ENCODE data around the gene DCST2.

DCST2 gene

GRCh38 chr1:155051342-155051776 is 17.8 kb upstream of the DCST2 start:
- no peak for FAIRE-seq
- DNase-seq (ENCODE audit: extremely low spot score, insufficient read length, low read depth), result no peak

DNA sequence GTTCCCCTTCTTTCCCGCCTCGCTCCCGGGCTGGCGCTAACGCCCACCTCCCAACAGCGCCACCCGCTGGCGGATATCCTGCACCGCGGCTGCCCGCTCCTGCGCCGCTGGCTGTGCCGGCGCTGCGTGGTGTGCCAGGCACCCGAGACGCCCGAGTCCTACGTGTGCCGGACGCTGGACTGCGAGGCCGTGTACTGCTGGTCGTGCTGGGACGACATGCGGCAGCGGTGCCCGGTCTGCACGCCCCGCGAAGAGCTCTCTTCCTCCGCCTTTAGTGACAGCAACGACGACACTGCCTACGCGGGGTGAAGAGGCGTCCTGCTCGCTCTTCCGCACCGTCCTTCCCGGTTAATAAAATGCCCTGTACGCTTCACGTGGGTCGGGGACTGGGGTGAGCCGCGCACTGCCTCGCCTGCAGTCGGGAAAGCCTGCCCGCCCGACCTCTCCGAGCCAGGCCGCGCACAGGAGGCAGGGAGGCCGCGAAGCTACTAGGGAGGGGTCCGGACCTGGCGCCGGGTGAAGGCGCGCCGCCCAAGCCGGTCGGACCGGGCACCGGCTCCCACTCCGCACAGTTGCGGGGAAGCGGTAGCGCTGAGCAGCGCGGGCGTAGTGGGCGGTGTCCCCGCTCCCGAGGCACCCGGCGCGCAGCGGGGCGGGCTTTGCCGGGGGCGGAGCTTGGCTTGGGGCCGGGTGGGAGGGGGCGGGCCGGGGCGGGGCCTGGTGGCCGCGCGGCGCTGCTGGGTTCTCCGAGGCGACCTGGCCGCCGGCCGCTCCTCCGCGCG is 17.2 kb upstream of the DCST2 start, which contains the start of gene ADAM15:
Gene ADAM15 (plus strand): TSS at position 757 of the 782 bp plus-strand sequence. CDS start 71 bp downstream, outside the sequence.
- DNase-seq (ENCODE audit: extremely low spot score, insufficient read length, low read depth) (peak; percentile 94), FAIRE-seq (peak; percentile 15)

DNA sequence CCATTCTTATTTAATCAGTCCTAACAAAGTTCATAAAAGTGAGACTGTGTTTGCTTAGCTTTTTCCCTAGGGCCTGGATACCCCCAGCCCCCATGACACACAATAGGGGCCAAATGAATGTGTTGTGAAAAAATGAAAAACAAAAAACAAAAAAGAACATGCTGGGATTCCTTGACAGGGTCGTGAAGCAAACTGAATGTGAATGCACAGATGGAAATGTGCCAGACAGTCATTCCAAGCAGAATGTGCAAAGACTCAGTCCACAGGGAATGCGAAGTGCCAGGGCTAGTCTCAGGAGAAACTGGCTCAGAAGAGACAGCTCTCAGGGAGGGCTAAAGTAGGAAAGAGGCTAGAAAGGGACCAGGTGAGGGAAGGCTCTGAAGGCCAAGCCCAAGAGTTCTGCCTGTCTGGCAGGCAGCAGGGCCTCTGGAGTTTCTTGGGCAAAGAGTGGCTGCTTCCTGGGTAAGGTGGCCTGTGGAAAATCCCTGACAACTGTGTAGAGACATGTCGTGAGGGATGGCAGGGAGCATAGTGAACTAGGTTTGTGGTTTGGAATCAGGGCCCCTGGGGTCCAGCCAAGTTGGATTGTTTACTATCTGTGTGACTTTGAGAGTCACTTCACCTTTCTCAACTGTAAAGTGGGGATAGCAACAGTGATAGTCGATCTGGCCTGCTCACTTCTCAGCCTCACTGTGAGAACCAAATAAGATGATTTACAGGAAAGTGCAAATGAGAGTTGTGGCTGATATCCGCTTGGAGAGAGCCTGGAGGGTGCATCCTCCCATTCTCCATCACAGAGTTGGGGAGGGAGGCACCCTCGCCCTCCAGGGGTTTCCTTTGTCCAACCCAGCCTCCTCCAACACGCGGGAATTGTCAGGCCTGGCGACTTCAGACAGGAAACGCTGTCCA is 16.3 kb upstream of the DCST2 start:
- DNase-seq (ENCODE audit: extremely low spot score, insufficient read length, low read depth) (no peak), FAIRE-seq (no peak)

DNA sequence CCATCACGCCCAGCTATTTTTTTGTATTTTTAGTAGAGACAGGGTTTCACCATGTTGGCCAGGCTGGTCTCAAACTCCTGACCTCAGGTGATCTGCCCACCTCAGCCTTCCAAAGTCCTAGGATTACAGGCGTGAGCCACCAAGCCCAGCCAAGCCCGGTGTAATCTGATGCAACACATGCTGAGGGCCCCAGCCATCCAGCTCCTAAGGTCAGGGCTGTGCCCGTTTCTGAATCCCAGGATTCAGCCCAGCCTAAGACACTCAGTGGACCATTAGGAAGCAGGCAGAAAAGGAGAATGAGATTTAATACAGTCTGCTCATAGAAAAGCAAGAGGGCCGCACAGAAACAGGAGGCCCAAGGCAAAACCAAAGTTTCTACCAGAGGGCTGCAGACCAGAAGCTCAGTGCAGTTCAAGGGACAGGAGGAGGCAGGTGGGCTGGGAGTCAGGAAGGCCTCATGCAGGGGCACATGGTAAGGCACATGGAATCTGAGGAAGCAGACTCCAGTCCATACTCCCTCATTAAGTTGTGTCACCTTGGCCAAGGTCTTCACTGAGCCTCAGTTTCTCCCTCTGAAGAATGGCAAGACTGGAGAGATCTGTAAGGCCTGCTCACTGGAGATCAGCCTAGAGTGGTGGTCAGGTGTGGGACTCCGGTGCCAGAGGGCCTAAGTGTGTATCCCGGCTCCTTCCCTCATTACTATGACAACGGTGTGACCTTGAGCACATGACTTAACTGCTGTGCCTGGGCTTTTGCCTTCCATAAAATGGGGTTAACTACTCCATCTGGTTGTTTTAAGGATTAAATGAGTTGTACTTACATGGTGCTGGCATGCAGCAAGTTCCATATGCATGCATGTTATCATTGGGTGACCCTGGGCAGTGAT is 15.1 kb upstream of the DCST2 start:
- FAIRE-seq (no peak), DNase-seq (ENCODE audit: extremely low spot score, insufficient read length, low read depth) (no peak)

DNA sequence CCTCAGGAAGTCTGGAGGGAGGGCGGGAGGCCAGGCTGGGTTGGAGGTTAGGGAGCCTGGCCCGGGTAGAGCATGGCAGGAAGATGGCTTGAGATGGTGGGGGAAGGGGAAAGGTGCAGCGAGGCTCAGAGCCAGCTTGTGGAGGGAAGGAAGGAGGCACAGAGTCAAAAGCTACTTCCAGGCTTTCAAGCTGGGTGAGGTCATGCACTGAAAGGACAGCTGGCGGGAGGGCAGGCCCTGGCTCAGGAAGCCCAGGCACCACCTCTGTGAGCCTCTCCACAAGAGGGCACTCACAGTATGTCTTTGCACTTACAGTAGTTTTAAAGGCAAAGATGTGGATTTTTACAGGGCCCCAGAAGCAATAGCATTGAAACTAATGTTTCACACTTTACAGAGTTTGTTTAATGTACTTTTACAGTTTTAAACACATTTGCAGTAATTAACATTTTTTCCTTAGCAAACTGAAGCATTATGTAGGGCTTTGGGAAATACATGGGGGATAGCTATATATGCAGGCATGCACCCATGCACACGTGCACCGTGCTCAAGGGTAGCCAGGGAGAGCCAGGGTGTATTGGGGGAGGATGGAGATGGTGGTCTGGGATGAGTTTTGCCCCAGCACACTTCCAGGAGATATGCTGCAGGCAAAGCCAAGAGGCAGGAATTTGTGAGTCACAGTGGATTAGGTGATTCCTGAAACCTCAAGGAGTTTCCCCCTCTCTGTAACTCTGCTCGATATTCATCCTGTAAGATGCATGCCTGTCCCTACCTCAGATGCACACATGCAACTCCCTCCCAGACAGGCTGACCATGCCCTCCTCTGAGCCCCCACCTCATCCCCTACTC is 11.5 kb upstream of the DCST2 start:
- FAIRE-seq (peak; percentile 85), DNase-seq (ENCODE audit: extremely low spot score, insufficient read length, low read depth) (peak; percentile 50)

GRCh38 chr1:155044365-155044764 is 10.8 kb upstream of the DCST2 start:
- DNase-seq (ENCODE audit: extremely low spot score, insufficient read length, low read depth) (no peak), FAIRE-seq (no peak)

DNA sequence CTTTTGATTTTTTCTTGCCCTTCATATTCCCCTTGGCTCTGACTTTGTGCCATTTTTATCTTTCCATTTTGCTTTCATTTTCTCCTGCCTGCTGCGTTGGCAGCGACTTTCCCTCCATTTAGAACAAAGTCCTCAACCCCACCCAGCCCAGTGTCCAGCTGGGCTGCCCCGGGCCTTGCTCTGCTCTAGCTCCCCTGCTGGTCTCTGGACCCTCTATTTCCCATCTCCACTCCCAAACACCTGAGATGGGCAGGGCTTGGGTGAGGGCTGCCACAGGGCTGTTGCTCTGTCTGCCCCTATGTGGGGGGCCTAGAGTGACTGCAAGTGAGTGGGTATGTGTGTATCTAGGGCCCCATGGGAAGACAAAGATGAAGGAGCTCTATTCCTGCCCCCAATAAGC is 10.2 kb upstream of the DCST2 start:
- no peak for FAIRE-seq
- DNase-seq (ENCODE audit: extremely low spot score, insufficient read length, low read depth), result no peak

DNA sequence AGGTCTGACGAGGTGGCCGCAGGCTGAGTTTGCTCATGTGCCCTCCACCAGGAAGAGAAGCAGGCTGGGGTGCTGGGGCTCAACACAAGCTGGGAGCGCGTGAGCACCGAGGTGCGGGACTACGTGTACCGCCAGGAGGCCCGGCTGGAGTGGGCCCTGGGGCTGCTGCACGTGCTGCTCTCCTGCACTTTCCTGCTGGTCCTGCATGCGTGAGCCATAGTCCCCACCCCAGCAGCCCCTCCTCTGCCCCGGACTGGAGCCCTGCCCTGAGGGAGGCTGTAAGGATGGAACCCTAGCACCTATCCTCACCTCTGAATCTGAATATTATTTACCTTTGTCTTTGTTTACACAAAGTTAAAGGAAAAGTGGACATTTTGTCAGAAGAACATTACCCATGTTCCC is 9.7 kb upstream of the DCST2 start:
- FAIRE-seq, result no peak
- DNase-seq (ENCODE audit: extremely low spot score, insufficient read length, low read depth), result no peak

DNA sequence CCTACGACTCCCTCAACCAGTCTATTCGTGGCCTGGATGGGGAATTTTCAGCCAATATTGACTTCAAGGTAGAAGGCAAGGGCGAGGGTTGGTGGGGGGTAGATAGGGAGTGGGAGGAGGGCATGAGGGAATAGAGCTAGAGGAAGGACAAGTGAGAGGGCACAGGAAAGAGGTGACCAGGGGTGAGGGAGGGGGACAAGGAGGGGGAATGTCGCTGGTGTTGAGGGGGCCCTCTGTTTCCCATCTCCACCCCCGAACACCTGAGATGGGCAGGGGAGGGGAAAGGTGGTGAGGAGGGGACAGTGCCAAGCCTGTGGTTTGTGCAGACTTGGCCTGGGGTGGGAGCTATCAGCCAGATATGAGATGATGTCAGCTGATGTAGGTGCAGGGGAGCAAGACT is 9.2 kb upstream of the DCST2 start:
- FAIRE-seq (no peak), DNase-seq (ENCODE audit: extremely low spot score, insufficient read length, low read depth) (no peak)

DNA sequence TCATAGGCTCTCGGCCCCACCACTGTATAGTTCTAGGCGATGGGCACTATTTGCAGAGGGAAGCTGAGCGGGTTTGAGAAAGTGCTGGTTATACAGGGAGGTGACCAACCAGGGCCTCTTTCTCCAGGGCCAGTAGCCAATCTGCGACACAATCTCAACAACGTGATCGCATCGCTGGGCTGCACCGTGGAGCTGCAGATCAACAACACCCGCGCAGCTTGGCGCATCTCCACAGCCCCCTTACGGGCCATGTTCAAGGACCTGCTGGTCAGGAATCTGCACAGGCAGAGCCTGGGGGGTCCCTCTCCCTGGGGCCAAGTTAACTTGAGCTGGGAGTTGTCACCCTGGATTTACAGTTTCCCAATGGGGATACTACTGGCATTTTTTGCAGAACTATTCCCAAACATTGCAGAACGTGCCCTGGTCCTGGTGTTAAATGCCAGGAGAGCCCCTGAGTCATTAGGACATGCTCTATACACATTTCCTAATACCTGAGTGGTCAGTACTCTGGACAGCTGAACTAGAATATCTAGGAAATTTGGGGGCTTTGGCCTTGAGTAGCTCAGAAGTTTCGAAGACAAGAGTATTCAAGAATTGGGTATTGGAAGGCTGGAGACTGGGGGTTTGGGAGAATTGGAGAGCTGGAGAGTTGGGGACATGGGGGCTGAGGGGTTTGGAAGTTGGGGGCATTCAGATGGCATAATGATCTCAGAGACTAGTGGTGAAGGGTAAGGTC is 6.9 kb upstream of the DCST2 start:
- FAIRE-seq (no peak), DNase-seq (ENCODE audit: extremely low spot score, insufficient read length, low read depth) (no peak)

DNA sequence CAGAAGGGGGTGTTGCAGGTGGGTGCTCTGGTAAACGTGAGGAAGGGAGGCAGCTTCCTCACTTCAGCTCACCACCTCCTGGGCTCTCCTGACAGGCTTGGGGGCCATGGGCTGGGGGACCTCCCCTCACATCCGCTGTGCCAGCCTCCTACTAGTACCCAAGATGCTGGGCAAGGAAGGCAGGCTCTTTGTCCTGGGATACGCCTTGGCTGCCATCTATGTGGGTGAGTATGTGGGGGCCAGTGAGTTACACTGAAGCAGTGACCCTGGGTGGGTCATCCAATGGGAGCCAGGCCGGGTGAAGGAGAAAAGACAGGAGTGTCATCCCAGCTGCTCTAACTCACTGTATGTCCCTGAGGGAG is 5.7 kb upstream of the DCST2 start:
- DNase-seq (ENCODE audit: extremely low spot score, insufficient read length, low read depth), result no peak
- FAIRE-seq, result no peak

GRCh38 chr1:155038602-155039307 is 5.2 kb upstream of the DCST2 start:
- FAIRE-seq (no peak), DNase-seq (ENCODE audit: extremely low spot score, insufficient read length, low read depth) (no peak)

DNA sequence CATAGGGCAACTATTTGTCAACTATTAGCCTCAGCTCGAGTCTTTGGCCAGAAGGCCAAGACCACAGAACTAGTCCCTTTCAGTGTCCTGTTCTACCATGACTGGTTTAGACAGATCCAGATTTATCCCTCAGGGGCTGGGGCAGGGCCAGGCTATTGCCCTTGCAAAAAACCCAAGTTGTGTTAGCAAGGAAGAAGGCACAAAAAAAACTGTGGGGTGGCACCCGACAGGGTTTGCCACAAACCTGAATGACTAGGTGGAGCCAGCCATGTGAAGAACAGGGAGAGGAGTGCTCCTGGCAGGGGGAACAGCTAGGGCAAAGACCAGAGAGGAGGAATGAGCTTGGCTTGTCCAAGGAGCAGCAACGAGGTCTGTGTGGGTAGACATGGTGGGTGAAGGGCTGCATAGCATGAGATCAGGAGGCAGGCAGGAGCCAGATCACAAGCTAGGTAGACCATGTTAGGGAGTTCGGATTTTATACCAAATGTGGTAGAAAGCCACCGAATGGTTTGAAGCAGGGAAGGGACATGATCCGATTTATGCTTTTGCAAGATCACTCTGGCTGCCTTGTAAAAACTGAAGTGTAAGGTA is 4.4 kb upstream of the DCST2 start:
- FAIRE-seq (no peak), DNase-seq (ENCODE audit: extremely low spot score, insufficient read length, low read depth) (no peak)

GRCh38 chr1:155037043-155037442 is 3.5 kb upstream of the DCST2 start:
- FAIRE-seq (no peak), DNase-seq (ENCODE audit: extremely low spot score, insufficient read length, low read depth) (no peak)

- FAIRE-seq, result no peak
- DNase-seq (ENCODE audit: extremely low spot score, insufficient read length, low read depth), result no peak
Measured at GRCh38 chr1:155035936-155036335, 2.4 kb upstream of the DCST2 start.

- FAIRE-seq (no peak), DNase-seq (ENCODE audit: extremely low spot score, insufficient read length, low read depth) (no peak)
Measured at GRCh38 chr1:155034318-155035208, 982 bp upstream of the DCST2 start.

GRCh38 chr1:155032886-155033285 is 695 bp downstream of the DCST2 start:
- no peak for FAIRE-seq

More at GRCh38 chr1:155032886-155033285, 695 bp downstream of the DCST2 start:
- DNase-seq (ENCODE audit: extremely low spot score, insufficient read length, low read depth), result no peak
